Suppressor macrophage (primary cell): ENCODE results near the gene MCRIP1.

Source experiments
- DNase-seq, 4 experiments: peaks; one replicate each; pipeline ENCODE4 v3.0.0-alpha.2; 2020 to 2022
- total RNA-seq, 17 experiments: gene quantifications; one replicate each; lab custom pipeline; 2026; ENCODE audit warnings: mixed read lengths in 6 of 17, inconsistent platforms in 3 of 17; lab: John Stamatoyannopoulos, UW

The MCRIP1 gene, protein sequence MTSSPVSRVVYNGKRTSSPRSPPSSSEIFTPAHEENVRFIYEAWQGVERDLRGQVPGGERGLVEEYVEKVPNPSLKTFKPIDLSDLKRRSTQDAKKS
- 22.6 to 61.1 (median 32.6) reads per million in 17 experiments for total RNA-seq

DNA sequence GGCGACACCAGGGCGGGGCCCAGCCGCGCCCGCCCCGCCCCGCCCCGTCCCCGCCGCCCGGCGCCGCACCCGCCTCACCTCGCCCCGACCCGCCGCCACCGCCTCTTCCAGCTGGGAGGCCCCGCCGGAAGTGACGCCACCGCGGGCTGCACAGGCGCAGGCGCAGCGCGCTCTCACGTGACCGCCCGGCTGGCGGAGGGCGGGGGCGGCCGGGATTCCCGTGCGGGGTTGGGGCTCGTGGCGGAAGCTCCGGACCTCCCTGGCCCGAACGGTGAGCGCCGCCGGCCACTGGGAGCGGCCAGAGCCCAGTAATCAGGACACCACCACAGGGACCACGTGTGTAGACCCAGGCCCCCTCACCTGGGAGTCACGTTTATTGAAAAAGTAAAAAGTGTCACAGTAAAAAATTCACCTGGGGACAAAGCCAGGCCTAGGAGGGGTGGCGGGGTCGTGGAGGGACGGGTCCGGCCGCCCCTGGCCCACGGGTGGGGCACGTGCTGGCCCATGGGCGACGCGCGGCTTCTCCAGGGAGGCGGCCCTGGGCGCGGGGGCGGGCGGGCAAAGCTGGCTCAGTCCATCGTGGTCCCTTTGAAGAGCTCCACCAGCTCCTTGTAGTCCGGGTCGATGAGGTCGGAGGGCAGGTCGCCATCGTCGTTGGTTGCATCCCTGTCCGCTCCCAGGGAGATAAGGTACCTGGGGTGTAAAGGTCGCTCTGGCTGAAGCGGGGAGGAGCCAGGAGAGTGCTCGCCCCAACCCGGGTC is at the start of gene MCRIP1:
Gene MCRIP1, minus strand, starts transcription at position 132 of the 761 bp plus-strand sequence. CDS start 8,785 bp downstream, outside the sequence.
- peak; percentile 98 to 100 (median 98) for DNase-seq

DNA sequence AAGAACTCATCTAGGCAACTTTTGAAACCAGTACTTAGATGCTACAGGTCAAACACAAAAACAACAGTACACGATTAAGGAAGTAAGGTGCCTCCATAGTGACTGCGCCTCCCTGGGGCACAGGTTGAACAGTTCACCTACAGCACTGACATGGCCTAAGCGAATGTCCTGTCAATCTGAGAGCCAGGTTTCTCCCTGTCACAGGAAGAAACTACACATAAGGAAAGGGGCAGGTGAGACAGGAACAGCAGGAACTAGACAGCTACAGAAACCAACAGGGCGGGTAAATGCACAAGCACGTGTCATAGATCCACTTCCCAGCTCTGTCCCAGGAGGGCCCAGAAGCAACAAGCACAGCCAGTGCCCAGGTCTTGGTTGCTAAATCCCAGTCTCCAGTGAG is 46.0 kb upstream of the MCRIP1 start:
- DNase-seq, result no peak

DNA sequence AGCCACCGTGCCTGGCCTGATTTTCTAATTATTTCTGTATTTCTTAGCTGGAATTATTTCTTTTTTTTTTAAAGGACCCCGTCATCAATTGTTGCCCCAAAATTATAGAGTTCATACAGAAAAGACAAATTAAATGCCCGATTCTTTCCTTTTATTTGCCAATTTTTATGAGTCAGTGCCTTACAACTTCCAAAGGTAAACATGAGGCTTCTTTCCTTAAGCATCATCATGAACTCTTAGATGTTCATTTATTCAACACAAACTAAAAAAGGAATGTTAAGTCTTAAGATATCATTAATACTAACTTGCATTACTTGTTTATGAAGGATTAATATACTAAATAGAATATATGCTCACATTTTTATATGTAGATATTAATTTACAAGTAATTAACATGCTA is 45.2 kb upstream of the MCRIP1 start:
- no peak for DNase-seq

DNA sequence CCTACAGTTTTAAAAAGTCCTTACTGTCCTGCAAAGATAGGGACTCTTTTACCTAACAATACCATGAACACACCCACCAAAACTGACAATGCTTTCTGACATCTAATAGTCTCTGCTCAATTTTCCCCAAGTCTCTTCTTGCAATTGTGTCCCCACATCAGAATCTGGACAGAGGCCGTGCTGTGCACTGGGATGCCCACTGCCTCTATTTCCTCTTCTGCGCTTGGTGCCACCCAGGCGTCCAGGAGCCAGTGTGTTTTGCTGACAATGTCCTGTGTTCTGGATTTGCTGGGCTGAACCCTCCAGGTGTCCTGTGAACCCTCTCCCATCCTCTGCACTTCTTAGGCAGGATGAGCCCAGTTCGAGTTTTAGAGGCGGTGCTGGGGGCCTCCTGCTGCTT is 44.5 kb upstream of the MCRIP1 start:
- DNase-seq, result no peak

DNA sequence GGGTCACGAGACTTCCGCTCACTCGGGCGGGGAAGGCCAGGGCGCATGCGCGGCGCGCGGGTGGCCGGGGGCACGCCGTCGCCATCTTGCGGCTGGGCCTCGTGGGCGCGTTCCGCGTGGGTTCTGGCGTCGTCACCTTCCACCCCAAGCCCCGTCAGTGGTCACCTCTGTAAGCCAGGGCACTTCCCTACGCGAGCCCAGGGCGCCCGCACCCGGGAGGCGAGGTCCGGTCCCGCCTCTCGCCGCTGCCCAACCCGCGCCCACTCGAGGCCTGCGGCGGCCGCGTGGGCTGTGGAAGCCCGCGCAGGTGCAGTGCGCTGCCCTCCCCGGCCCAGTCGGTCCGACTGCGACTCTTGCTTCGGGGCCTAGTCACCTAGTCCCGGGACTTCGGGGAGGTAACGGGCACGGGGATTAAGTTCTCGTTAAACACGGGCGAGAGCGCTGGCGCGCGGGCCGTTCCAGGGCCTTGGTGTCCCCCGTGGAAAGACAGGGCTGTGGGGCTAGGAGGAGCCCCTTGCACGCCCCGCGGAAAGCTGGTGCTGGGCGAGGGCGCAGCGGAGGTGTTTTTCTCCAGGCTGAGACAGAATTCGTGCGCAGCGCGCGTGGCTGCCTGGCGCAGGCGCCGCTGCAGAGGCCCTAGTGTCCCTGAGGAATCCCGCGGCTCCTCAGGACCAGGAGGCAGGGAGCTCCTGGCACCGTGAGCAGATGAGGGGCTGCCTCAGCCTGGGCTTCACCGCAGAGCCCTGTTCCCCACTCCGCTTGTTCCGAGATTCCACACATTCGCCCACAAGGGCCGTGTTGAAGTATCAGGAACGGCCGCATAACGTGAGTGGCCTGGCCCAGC is 38.5 kb upstream of the MCRIP1 start:
- DNase-seq, result peak; percentile 97 to 99 (median 98)

DNA sequence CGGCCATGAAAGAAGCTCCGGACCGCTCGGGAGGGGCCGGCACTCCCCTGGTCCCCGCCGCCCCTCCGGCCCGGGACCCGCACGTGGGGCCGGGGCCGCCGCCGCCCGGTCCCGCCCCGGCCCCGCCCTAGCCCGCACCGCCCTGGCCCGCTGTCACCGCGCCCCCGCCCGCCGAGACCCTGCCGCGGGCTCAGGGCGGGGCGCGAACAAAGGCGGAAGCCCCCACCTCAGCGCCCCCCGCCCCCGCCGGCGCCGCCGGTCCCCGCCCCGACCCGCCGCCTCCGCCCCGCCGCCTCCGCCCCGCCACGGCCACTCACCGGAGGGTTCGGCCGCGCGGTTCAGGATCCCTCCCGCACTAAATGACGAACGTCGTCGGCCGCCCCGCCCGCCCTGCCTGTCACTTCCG is 37.9 kb upstream of the MCRIP1 start, which contains the start of gene ARHGDIA:
Gene ARHGDIA, minus strand, starts transcription at position 357 of the 406 bp plus-strand sequence. CDS start 1,407 bp downstream, outside the sequence.
- DNase-seq, result no peak

DNA sequence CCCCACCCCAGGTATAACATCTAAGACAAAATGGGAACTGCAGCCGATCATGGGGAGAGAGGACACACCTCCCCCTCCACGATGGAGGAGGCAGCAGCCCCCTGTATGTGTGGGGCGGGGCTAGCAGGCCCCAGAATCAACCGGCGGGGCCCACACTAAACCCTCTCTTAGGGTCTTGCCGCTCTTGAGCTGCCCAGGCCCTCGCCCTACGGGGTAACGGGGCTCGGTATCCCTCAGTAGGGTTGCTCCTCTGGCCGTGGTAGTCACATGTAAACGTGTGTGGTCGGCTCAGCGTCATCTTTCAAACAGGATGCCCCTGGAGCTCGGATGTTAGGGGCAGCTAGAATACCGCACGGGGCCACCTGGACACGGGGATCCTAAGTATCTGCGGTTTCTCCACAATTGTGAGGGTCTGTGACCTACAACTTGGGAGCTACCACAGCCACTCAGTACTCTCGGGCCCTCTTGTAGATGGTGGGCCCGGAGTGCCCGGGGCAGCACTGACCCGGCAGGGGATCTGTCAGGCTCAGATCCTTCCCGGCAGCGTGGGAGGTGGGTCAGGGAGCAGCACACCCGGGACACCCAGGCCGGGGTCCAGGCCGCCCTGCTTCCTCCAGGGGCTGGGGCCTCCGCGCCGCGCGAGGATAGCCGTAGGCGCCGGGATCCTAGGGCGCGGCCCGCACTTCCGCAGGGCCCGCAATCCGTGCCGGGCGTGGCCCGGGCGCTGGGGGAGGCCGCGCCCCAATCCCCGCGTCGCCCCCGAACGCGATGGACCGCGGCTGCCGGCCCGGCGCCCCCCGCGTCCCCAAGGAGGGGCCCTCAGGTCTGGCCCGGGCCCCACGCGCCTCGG is 37.3 kb upstream of the MCRIP1 start:
- peak; percentile 70 to 85 (median 74) for DNase-seq

DNA sequence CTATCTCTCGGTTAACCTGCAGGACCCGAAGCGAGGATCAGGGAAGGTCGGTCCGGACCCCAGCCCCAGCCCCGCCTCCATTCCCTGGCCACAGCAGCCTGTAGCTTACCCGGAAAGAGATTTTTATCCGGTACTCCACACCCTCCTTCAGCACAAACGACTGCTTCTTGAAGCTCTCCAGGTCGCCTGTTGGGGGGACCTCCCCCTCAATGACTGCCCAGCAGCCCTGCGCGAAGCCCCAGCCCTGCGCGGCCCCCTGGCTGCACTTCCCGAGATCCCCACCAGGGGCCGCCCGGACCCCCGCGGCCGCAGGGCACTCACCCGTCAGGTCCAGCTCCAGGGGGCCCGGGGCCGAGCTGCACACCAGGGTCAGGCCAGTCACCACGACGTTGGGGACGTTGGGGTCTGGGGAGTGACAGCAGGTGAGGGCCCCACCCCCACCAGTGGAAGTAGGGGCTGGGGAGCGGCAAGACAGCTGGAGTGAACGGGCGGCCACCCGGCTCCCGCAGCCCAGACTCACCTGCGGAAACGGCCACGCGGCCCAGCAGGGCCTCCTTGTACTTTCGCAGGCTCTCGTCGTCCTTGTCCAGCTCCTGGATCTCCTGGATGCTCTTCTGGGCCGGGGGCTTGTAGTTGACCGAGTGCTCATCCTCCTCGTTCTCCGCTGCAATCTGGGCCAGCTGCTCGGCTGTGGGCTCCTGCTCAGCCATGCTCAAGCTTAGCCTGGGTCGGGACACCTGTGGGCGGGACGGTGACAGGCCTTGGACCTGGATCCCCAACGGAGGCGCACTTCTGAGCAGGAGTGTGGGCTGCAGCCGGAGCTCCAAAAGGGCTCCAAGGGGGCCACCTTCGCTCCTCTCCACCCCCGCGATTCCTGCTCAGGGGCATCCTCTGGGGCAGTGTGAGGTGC is 36.4 kb upstream of the MCRIP1 start:
- peak in 3 of 4 experiments; percentile 33 to 61 (median 48) for DNase-seq

DNA sequence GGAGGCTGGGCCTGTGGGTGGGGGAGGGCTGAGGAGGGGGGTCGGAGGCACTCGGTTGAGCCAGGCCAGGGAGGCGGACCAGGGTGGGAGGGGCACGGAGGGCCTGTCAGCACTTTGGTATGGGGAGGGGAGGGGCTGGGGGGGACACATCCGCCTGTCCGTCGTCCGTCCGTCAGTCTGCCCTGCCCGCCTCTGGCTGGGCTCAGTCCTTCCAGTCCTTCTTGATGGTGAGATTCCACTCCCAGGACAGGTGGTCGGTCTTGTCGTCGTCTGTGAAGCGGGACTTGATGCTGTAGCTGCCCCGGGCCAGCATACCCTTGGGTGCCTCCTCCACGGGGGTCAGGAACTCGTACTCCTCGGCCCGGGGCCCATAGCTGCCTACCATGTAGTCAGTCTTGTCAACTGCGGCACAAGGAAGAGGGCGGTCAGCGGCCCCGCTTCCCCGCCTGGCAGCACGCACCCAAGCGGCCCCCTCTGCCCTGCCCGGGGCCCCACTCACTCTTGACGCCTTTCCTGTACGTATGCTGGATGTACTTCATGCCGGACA is 35.7 kb upstream of the MCRIP1 start:
- no peak for DNase-seq

DNA sequence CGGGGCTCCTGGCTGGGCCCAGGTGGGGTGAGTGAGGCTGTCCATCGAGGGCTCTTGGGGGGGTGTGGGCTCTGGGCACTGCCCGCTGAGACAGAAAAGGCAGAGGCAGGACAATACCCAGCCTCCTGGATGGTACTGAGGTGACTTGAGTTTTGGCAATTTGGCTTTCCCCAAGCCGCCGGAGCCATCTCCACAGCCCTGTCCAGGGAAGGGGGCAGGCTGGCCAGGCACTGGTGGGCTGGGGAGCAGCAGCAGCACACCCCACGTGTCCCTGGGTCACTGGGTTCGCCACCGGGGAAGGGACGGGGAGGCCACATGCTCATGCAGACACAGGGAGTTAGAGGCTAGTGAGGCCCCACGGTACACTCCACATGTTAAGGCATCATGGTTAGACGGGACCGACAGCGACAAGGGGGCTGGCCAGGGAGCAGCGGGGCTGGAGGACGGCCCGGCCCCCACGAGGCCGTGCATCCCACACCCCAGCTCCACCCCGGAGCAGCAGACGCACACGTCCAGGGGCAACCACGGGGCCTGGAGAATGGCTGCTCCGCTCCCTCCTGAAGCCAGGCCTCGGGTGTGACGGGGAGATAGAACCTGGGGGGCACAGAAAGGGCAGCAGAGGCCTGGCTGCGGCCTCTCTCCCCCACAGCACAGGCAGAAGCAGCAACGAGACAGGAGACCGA is 35.0 kb upstream of the MCRIP1 start:
- no peak for DNase-seq

DNA sequence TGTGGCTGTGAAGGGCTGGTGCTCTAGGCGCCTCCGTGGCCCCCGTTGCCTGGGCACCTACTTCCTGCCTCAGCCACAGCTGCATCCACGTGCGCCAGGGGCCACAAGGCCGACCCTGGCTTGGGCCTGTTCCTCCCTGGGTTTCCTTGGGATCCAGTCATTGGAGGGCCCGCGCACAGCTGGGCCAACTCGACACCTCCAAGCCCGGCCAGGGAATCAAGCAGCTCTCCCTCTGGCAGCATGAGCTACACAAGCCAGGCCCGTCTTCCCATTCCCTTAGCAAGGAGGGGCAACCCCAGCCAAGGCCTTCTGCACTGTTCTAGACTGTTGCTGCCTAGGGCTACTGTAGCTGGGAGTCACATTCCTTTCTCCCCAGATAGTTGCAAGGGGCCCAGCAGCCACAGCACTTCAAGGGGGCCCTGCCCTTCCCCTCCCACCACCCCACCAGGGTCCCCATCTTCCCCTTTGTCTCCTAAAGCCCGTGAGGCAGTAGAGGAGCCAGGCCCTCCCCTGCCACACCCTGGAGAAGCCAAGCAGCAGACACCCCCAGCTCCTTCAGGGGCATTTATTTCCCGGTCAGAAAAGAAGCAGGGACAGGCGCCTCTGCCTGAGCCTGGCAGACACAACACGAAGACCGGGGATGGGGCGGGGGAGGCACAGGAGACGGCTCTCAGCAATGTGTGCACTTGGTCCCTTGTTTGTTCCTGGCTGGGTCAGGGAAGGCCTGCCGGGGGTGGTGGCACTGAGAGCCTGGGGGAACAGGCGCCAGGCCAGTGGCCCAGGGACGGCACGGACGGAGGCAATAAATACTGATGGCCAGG is 34.3 kb upstream of the MCRIP1 start:
- DNase-seq, result peak; percentile 13 to 49 (median 29)

DNA sequence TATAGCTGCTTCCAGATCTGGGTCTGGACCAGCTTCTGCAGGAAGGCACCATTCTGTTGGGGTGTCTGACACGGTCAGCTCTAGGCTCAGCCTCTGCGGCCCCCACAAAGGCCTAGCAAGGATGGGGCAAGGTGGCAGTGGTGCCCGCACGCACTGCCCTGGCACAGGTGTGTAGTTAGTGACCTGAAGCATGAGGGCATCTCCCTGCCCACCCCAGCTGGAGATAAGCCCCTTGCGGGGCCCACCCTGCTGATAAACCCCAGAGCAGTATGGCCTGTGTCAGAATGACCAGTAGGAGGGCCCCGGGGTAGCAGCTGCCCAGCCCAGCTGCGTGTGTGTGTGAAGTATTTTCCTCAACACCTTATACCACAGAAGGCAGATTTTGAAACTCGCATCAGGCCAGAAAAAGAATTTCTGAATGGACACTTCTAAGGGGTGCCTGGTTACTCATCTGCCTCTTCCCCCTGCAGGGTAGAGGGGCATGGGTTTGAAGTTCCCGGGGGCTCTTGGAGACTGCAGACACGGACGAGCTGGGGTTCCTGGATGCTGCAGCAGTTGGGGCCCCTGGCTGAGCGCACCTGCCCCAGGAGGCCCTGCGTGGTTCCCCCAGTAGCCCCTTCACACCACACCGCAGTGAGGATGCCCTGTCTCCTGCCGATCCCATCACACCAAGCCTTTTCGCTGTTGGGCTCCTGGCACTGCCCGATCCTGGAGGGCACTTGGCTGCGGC is 33.5 kb upstream of the MCRIP1 start:
- DNase-seq, result no peak

DNA sequence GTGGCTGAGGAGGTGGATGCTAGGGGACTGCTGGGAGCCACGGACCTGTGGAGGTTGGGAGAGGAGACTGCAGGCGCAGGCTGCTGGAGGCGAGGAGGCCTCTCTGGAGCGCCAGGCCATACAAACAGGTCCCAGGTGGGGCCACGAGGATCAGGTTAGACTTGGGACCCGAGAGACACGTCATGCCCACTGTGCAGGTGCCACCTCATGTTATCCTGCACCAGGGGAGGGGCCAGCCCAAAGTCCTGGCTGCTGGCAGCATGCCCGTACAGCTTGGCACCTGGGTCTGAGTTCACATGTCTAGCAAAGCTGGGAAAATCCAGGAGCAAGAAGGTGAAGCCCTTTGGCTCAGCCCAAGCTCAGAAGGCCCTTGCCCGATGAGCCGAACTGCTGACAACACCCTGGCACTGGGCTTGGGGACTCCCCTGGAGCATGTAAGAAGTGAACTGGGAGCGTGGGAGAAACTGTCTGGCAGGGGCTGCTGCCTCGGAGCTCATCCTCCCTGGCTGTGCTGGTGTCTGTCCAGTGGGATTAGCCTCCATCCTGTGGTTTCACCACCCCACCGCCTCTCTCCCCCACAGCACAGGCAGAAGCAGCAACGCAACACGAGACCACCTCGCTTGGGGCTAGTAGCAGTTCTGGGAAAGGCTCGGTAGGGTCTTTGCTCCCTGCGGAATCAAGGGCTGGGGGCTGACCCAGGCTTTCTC is 32.8 kb upstream of the MCRIP1 start:
- DNase-seq, result peak in 1 of 4 experiments; percentile 29

DNA sequence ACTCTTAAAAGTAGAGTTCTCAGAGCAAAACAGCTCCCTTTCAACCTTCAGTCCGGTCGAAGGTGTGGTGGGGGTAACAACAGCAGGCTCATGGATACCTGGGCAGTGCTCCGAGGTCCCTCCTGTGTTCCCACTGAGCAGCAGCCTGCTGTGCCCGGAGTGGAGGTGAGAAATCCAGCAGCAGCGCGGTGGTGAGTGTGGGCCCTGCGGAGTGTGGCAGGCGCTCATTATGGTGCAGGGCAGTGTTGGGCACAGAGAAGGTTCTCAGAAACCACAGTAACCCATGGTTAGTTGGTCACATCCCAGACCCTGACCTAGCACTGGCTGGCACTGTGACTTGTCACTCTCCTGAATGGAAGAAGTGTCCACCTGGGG is 32.3 kb upstream of the MCRIP1 start:
- DNase-seq, result no peak

DNA sequence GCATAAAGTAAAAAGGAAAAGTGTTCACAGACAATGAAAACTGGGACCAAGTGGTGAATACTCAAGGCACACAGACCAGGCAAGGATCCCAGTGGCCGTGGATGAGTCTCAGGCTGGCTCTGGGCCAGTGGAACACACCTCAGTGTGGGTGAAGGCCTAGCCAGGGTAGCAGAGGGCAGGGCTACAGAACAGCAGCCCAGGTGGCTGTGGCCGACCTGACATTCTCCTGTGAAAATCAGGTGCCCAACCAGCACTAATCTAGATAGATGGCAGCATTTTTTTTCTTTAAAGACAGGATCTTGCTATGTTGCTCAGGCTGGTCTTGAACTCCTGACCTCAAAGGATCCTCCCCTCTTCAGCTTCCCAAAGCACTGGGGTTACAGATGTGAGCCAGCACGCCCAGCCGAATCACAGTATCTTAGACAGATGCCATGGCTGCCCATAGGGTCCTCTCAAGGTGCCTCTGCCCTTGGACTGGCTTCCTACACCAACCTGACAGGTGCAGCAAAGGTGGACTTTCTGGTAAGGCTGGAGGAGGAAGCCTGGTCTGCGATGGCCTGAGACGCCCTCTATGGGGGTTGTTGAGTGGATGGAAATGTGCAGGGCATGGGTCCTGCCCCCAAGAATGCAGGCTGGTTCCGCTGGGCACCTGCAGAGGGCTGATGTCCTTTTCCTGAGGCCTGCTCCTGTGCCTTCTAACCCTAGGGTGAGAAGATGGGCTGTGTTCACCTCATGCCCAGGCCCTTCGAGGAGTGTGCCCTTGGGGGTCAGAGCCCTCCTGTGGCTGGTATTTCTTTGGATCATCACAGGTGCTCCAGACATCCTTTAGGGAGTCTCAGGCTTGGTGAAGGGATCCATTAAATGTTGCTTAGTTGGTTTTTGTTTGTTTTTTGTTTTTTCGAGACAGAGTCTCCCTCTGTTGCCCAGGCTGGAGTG is 31.0 kb upstream of the MCRIP1 start:
- DNase-seq, result no peak

DNA sequence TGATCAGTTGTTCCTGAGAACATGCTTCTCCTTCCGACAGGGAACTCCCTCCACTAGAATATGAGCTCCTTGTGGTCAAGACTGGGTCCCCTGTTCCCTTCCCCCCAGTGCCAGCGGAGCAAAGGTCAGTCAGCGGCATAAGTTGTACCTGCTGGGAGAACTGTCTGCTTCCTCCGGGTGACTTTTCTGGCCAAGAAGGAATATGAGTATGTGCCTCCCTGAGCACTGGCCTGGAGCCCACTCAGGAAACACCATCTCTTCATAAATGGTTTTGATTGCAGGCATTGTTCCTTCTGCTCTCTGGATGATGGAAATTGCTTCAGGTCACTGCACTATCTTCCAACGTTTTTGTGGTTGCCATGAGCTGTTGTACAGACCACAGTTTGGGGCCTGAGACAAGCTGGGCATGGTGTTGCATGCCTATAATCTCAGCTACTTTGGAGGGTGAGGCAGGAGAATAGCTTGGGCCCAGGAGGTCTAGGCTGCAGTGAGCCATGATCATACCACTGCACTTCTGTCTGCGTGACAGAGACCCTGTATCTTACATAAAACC is 30.1 kb upstream of the MCRIP1 start:
- no peak for DNase-seq
